Type B pancreatic cell (in vitro differentiated cells): ENCODE results near the gene WASHC4. TPM values are rescaled to one million over a fixed set of nuclear protein-coding genes. Genes with fewer than 3 reads are reported as not detected.
A peak's percentile ranks its signal among the peaks of the same experiment; 100 is the strongest.

Experiments used
- DNase-seq: peaks from one replicate; pipeline ENCODE4 v3.0.0; 2021; ENCODE audit warnings: mixed read lengths; ENCODE audit not compliant: unreplicated experiment; ENCODE audit errors: extremely low spot score
- H3K27ac Mint-ChIP-seq: 2 replicates; pipeline ENCODE4 v1.8.0; 2021; ENCODE audit warnings: mild to moderate bottlenecking, mixed read lengths
- H3K27me3 Mint-ChIP-seq: 2 replicates; pipeline ENCODE4 v1.8.0; 2021; ENCODE audit warnings: mixed read lengths
- H3K36me3 Mint-ChIP-seq: 2 replicates; pipeline ENCODE4 v1.8.0; 2021; ENCODE audit warnings: mixed read lengths
- H3K4me1 Mint-ChIP-seq: one replicate; pipeline ENCODE4 v1.8.0; 2021; ENCODE audit warnings: mixed read lengths; ENCODE audit not compliant: unreplicated experiment
- H3K4me3 Mint-ChIP-seq: 2 replicates; pipeline ENCODE4 v1.8.0; 2021; ENCODE audit warnings: mild to moderate bottlenecking, mixed read lengths
- H3K9me3 Mint-ChIP-seq: 2 replicates; pipeline ENCODE4 v1.8.0; 2021; ENCODE audit warnings: mixed read lengths
- CTCF ChIP-seq: fragments of 200-600 bp; sonication (generic); conservative IDR thresholded peaks from 2 replicates; pipeline ENCODE4 v1.5.0; 2021; ENCODE audit warnings: antibody characterized with exemption, mild to moderate bottlenecking
- total RNA-seq: library from RNA; stranded (reverse); gene quantifications from 2 replicates; pipeline ENCODE4 v1.2.1, GENCODE V29; 2021; ENCODE audit warnings: low replicate concordance

The WASHC4 gene
- total RNA-seq, 1 donor from 2014 or later, result 35.6 TPM

GRCh38 chr12:105189293-105189692, 81.8 kb downstream of the WASHC4 start:
- H3K4me1 Mint-ChIP-seq, result no peaks in the 10 kb centered on the region
- H3K36me3 Mint-ChIP-seq, result peaks cover 76% of the 10 kb centered on the region
- no peak for TF ChIP-seq CTCF
- no peak overlapping the region for H3K27ac Mint-ChIP-seq
- no peaks in the 10 kb centered on the region for H3K27me3 Mint-ChIP-seq
- DNase-seq, result no peak
- no peak overlapping the region for H3K4me3 Mint-ChIP-seq
- H3K9me3 Mint-ChIP-seq, result peaks cover 5% of the 10 kb centered on the region

GRCh38 chr12:105190530-105190929, 83.0 kb downstream of the WASHC4 start:
- Mint-ChIP-seq H3K4me1 (no peaks in the 10 kb centered on the region), H3K36me3 (peaks cover 68% of the 10 kb centered on the region), H3K9me3 (peaks cover 5% of the 10 kb centered on the region), H3K27ac (peak overlapping the region; percentile 32), H3K27me3 (no peaks in the 10 kb centered on the region), H3K4me3 (no peak overlapping the region)
- no peak for TF ChIP-seq CTCF
- no peak for DNase-seq

GRCh38 chr12:105192624-105193225, 85.2 kb downstream of the WASHC4 start:
- Mint-ChIP-seq H3K27ac (peak overlapping the region; percentile 12), H3K27me3 (no peaks in the 10 kb centered on the region), H3K36me3 (peaks cover 56% of the 10 kb centered on the region), H3K4me3 (no peak overlapping the region), H3K4me1 (no peaks in the 10 kb centered on the region), H3K9me3 (no peaks in the 10 kb centered on the region)
- no peak for TF ChIP-seq CTCF
- DNase-seq, result no peak

GRCh38 chr12:105194947-105195346, 87.4 kb downstream of the WASHC4 start:
- TF ChIP-seq CTCF, result no peak
- Mint-ChIP-seq H3K4me3 (no peak overlapping the region), H3K4me1 (no peaks in the 10 kb centered on the region), H3K36me3 (peaks cover 43% of the 10 kb centered on the region), H3K9me3 (no peaks in the 10 kb centered on the region), H3K27ac (no peak overlapping the region), H3K27me3 (no peaks in the 10 kb centered on the region)
- DNase-seq, result no peak

GRCh38 chr12:105196090-105196489, 88.6 kb downstream of the WASHC4 start:
- peaks cover 32% of the 10 kb centered on the region for H3K36me3 Mint-ChIP-seq

More at GRCh38 chr12:105196090-105196489, 88.6 kb downstream of the WASHC4 start:
- Mint-ChIP-seq H3K9me3 (no peaks in the 10 kb centered on the region), H3K4me3 (no peak overlapping the region), H3K4me1 (no peaks in the 10 kb centered on the region), H3K27ac (no peak overlapping the region), H3K27me3 (no peaks in the 10 kb centered on the region)
- no peak for TF ChIP-seq CTCF
- DNase-seq, result no peak
